HG02678 (cell line): ENCODE data around the gene CNTNAP2.
"Not testable (repeated sequence)": the region's sequence is repeated elsewhere in the genome, so short reads cannot be mapped to it uniquely, and the experiment has no call there.

ENCODE experiments used
- ATAC-seq: cut with Tn5 transposase; IDR thresholded peaks from one replicate; pipeline ENCODE4 v1.9.1; 2021; ENCODE audit warnings: mild to moderate bottlenecking, moderate library complexity; ENCODE audit not compliant: unreplicated experiment

The CNTNAP2 gene

DNA sequence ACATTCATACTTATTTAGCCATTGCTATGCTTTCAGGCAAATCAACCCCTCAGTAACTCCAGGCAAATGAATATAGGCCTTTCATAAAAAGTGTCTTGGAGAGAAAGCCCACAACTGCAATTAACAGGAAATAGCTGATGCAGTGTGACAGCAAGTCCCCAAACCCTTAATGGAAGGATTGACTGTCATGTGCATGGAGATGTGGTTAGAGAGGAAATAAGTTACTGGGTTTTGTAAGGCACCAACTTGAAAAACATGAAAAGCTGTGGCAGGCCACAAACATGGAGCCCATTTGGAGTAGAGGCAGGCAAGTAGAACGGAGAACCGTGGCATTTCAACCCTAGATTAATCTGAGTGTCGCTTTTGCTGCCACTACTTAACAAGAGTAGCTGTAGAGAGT lies 1924.6 kb downstream of the CNTNAP2 start:
- ATAC-seq, result no peak

GRCh38 chr7:148042935-148043631 lies 1926.5 kb downstream of the CNTNAP2 start:
- ATAC-seq, result no peak

DNA sequence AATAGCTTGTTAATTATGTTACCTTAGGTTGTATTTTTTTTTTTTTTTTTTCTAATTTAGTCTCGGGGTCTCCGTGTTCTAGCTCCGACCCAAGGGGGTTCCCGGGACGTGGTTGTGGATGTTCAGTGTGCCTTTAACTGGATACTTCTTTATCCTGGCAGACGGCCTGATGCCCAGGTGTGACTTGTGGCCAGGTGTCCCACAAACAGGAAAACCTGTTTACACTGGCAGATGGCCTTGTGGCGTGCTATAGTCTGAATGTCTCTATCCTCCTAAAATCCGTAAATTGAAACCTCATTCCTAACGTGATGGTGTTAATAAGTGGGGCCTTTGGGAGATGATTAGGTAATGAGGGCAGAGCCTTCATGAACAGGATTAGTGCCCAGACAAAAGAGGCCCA lies 1927.6 kb downstream of the CNTNAP2 start:
- no peak for ATAC-seq

- ATAC-seq, result no peak
Observed at GRCh38 chr7:148045521-148045920, 1928.9 kb downstream of the CNTNAP2 start.

DNA sequence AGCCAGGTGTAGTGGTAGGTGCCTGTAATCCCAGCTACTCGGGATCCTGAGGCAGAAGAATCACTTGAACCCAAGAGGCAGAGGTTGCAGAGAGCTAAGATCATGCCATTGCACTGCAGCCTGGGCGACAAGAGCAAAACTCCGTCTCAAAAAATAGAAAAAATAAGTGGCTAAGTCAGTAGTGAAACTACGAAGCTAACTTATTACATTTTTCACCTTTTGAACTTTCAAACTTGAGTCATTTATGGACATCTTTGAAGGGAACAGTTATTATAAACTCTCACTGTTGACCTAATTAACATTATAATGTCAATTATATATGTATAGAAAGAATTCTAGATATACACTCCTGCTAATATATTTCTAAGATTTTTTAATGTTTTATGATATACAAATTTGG lies 1932.5 kb downstream of the CNTNAP2 start:
- no peak for ATAC-seq

GRCh38 chr7:148050492-148051158 lies 1934.0 kb downstream of the CNTNAP2 start:
- no peak for ATAC-seq

DNA sequence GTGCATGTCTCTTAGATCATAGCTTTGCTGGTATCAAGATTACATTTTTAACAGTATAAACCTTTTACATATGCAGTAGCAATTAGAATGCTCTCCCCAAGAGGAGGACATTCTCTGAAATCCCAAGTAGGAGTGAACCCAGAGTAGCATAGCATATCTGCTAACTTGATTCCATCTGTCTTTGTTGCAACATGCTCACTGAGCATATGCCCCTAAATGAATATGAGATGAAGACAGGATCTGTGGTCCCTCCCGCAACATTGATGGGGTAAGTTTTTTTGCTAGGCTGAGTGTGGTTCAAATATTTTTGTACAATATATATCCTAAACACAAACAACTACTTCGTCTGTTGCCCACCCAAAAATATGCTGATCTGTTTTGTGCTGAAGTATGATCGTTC lies 1939.8 kb downstream of the CNTNAP2 start:
- no peak for ATAC-seq

GRCh38 chr7:148058092-148058491 lies 1941.5 kb downstream of the CNTNAP2 start:
- ATAC-seq, result no peak

- ATAC-seq, result no peak
Observed at GRCh38 chr7:148058753-148059152, 1942.2 kb downstream of the CNTNAP2 start.

- peak; percentile 92 for ATAC-seq
Observed at GRCh38 chr7:148060724-148061123, 1944.1 kb downstream of the CNTNAP2 start.

DNA sequence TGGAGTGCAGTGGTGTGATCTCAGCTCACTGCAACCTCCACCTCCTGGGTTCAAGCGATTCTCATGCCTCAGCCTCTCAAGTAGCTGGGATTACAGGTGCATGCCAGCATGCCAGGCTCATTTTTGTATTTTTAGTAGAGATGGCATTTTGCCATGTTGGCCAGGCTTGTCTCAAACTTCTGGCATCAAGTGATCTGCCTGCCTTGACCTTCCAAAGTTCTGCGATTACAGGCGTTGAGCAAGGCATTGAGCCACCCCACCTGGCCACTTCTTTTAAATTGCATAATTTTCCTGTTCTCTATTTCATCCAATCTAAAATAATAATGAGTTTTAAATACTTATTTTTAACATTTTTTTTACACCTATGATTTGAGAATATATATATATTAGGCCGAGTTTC lies 1961.5 kb downstream of the CNTNAP2 start:
- ATAC-seq, result not testable (repeated sequence)

- no peak for ATAC-seq
Observed at GRCh38 chr7:148079206-148080080, 1962.8 kb downstream of the CNTNAP2 start.

GRCh38 chr7:148083448-148083847 lies 1966.8 kb downstream of the CNTNAP2 start:
- no peak for ATAC-seq

DNA sequence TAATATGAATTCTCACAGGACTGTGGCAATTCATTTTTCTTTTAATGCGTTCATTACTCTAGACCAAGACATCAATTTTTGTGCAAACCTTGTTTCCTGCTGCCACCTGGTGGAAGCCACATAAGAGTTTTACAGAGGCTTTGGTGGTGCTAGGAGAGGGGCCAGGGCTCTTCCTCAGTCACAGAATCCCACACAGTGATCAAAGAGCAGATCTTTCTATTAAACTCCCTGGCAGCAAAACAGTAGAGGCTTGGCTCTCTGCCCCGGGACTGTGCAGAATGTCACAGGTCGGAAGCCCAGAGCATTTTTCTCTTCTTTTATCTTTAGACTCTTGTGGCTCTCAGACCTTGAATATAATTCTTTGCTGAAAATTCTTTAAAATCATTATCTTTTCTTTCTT lies 1967.5 kb downstream of the CNTNAP2 start:
- ATAC-seq, result no peak

DNA sequence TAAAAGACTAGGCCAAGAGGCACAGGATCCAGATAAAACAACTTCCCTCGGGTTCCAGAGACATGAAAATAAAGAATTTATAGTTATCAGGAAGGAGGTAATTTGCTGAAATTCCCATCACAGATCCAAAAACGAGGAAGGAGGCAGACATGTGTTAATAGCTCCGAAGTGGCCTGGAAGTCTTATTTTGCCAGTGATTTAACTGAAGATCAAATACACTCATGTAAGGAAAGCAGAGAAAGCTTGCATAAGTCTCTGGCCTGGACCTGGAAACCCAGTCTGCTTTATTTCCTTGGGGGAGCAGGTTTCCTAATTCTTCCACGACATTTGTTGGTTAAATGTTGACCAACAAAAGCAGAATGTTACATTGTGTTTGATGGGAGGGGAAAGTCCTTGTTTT lies 1975.3 kb downstream of the CNTNAP2 start:
- no peak for ATAC-seq

- no peak for ATAC-seq
Observed at GRCh38 chr7:148093375-148094166, 1977.0 kb downstream of the CNTNAP2 start.

- no peak for ATAC-seq
Observed at GRCh38 chr7:148095066-148095465, 1978.5 kb downstream of the CNTNAP2 start.

DNA sequence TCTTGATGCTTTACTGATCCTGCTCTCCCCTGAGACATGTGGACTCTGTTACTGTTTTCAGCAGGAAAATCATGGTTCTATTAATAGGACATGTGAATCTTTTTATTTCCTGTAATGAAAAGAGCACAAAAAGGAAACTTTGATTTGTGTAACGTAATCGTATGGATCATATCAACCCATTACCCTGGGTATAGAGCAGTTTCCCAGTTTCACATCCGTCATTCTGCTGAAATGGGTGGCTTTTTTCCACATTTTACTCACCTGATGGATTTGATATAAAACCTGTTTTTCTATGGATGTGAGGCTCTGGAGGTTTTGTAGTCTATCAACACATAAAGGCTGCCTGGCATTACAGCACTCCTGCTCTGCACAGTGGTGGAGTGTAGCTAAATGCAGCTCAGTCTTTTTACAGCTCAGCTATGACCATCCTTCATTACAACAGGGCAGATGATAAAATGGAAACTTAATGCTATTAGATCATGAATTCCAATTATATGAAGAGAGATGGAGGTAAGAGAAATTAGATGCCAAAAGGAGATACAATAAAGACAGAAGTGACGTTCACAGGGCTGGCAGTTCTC lies 1987.6 kb downstream of the CNTNAP2 start:
- no peak for ATAC-seq

- no peak for ATAC-seq
Observed at GRCh38 chr7:148104924-148105323, 1988.3 kb downstream of the CNTNAP2 start.

GRCh38 chr7:148105853-148106252 lies 1989.3 kb downstream of the CNTNAP2 start:
- ATAC-seq, result no peak
